Aorta (tissue), 5 donors: Measurements from ENCODE around the gene FAH. TPM values are rescaled to one million over a fixed set of nuclear protein-coding genes. Genes with fewer than 3 reads are reported as not detected.

Experiments used
- ATAC-seq: fragments of 200-7000 bp; cut with Tn5 transposase; one replicate; pipeline ENCODE4 v1.9.1; 2022; ENCODE audit warnings: moderate library complexity; ENCODE audit not compliant: low FRiP score
- DNase-seq, 2 donors: peaks; one replicate each; pipeline ENCODE4 v3.0.0-alpha.2; 2020
- H3K27ac ChIP-seq, 2 donors: one replicate each; pipeline ENCODE4 v1.5.1; 2013; ENCODE audit warnings: low read length in 2 of 2, mild to moderate bottlenecking in 2 of 2, moderate library complexity in 2 of 2, control low read depth in 1 of 2, inconsistent platforms in 1 of 2, low read depth in 1 of 2
- H3K27me3 ChIP-seq, 2 donors: one replicate each; pipeline ENCODE4 v1.6.1; 2013; ENCODE audit warnings: control low read depth in 1 of 2, low read length in 1 of 2, mild to moderate bottlenecking in 1 of 2, moderate library complexity in 1 of 2; ENCODE audit not compliant: insufficient read depth in 2 of 2, control insufficient read depth in 1 of 2
- H3K36me3 ChIP-seq, 2 donors: one replicate each; pipeline ENCODE4 v1.6.1; 2013; ENCODE audit warnings: control low read depth in 1 of 2, low read length in 1 of 2, mild to moderate bottlenecking in 1 of 2; ENCODE audit not compliant: insufficient read depth in 2 of 2, control insufficient read depth in 1 of 2
- H3K4me1 ChIP-seq, 2 donors: one replicate each; pipeline ENCODE4 v1.6.1; 2013; ENCODE audit warnings: low read length in 2 of 2, control low read depth in 1 of 2, mild to moderate bottlenecking in 1 of 2, moderate library complexity in 1 of 2; ENCODE audit not compliant: insufficient read depth in 2 of 2, control insufficient read depth in 1 of 2
- H3K4me3 ChIP-seq, 2 donors: one replicate each; pipeline ENCODE4 v1.5.1; 2013; ENCODE audit warnings: low read length in 2 of 2, control low read depth in 1 of 2, mild to moderate bottlenecking in 1 of 2
- H3K9me3 ChIP-seq: one replicate; pipeline ENCODE4 v1.6.1; 2013; ENCODE audit warnings: mild to moderate bottlenecking, low read length; ENCODE audit not compliant: control insufficient read depth
- WGBS, 2 donors: extraction: QIAGEN DNeasy Blood & Tissue Kit; methylation state at CpG; one replicate each; pipeline ENCODE4 v1.1.7; 2013; 5-methylcytosine and 5-hydroxymethylcytosine counted together
- intact Hi-C, 2 donors: fragments of 100-400 bp; cut with DNase I; formaldehyde crosslinking; loops; one replicate each; pipeline versions ENCODE4 v1.14.2 to v1.15.0; 2022
- polyA plus RNA-seq, 2 donors: library from polyadenylated mRNA; stranded (reverse); fragments of 200-250 nt; gene quantifications; one replicate each; pipeline ENCODE4 v1.2.3, GENCODE V29; 2013
- total RNA-seq, 2 donors: library from RNA; stranded (reverse); fragmentation: NEBNext Ultra II Directional; extraction: Animal tissue kit (Norgen Biotek cat#: 25700); gene quantifications; one replicate each; pipeline ENCODE4 v1.2.1, GENCODE V29; 2021
- donor health status: healthy with polysubstance abuse.
- donor health status: Bipolar disorder and iron deficiency.
- donor health status: DM: no; HTN: no; CAD: no.
- donor health status: DM: no; HTN: no; CAD: no.
- donor health status: DM: yes; HTN: yes; CAD: no.

FAH gene
- total and polyA plus RNA-seq, 4 donors = 18.2 to 137 (median 20.6) TPM

- WGBS, 2 donors = 83 to 86% methylated on average over 7 of the region's 7 CpGs
- ATAC-seq = peak; percentile 74
- peak in 1 of 2 donors; percentile 85 for DNase-seq
- Histone ChIP-seq H3K27ac (no peak overlapping the region), H3K9me3 (no peaks in the 10 kb centered on the region), H3K27me3 (no peaks in the 10 kb centered on the region), H3K4me1 (no peaks in the 10 kb centered on the region), H3K4me3 (no peak overlapping the region), H3K36me3 (peaks cover 0 to 2% of the 10 kb centered on the region in 2 donors)
- intact Hi-C loops = no loop called here
Measured at GRCh38 chr15:80160570-80161156, 7.9 kb downstream of the FAH start.

- Histone ChIP-seq H3K27me3 (no peaks in the 10 kb centered on the region), H3K36me3 (peaks cover 0 to 2% of the 10 kb centered on the region in 2 donors), H3K27ac (no peak overlapping the region), H3K4me3 (no peak overlapping the region), H3K9me3 (no peaks in the 10 kb centered on the region), H3K4me1 (no peaks in the 10 kb centered on the region)
- ATAC-seq (no peak), DNase-seq (no peak)
- intact Hi-C loops = no loop called here
- WGBS, 2 donors = 92 to 93% methylated on average over 6 of the region's 6 CpGs
Measured at GRCh38 chr15:80161468-80162016, 8.7 kb downstream of the FAH start.

DNA sequence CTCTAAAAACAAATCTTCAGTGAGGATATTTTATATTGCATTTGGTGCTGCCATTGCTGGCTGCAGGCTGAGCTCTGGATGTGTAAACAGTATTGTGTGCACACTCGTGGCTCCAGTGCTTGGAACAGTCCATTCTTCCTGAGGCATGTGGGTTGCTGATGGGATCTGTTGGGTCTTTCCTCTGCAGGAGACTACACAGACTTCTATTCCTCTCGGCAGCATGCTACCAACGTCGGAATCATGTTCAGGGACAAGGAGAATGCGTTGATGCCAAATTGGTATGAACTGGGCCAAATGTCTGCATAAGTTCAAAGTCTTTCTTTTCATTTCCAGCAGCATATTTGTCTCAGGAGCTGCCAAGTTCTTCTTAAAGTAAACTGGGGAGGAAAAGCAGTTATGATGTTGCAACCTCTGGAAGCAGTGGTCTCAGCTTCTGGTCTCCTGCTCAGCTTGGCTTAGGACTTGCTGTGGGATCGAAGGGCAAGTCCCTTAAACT is 9.3 kb downstream of the FAH start:
- ATAC-seq (peak; percentile 53), DNase-seq (no peak)
- no peak overlapping the region for H3K4me3 ChIP-seq
- no peaks in the 10 kb centered on the region for H3K27me3 ChIP-seq
- no peak overlapping the region for H3K27ac ChIP-seq
- WGBS, 2 donors = 76 to 83% methylated on average over 6 of the region's 6 CpGs
- intact Hi-C loops = no loop called here
- H3K4me1 ChIP-seq = no peaks in the 10 kb centered on the region
- H3K9me3 ChIP-seq = no peaks in the 10 kb centered on the region
- peaks cover 0 to 2% of the 10 kb centered on the region in 2 donors for H3K36me3 ChIP-seq

DNA sequence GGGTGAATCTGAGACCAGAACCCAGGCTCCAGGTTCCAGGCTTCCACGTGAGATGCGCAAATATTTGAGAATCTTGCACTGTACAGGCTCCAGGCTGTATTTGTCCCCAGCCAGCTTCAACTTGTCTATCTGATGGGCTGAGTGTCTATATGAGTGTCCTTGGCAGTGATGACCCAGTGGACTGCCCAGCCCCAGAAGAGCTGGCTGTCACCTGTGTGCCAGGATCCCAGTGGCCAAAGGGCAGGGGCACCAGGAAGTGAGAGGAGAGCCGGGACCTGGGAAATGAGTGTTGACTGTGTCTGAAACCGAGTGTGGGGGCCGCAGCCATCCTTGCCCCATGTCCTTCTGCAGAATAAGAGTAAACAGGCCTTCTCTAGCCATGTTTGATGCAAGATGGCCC is 10.4 kb downstream of the FAH start:
- intact Hi-C loops = no loop called here

GRCh38 chr15:80163897-80164296 is 11.1 kb downstream of the FAH start:
- peaks cover 0 to 4% of the 10 kb centered on the region in 2 donors for H3K36me3 ChIP-seq
- intact Hi-C loops = no loop called here
- no peak for DNase-seq
- no peak overlapping the region for H3K27ac ChIP-seq
- no peaks in the 10 kb centered on the region for H3K4me1 ChIP-seq
- WGBS, 2 donors = 99 to 100% methylated on average over 1 of the region's 1 CpG
- ATAC-seq = no peak
- H3K9me3 ChIP-seq = no peaks in the 10 kb centered on the region
- H3K4me3 ChIP-seq = no peak overlapping the region
- H3K27me3 ChIP-seq = no peaks in the 10 kb centered on the region

More for the DNA sequence above, 10.4 kb downstream of the FAH start:
- DNase-seq (no peak), ATAC-seq (no peak)
- Histone ChIP-seq H3K9me3 (no peaks in the 10 kb centered on the region), H3K36me3 (peaks cover 0 to 2% of the 10 kb centered on the region in 2 donors), H3K27me3 (no peaks in the 10 kb centered on the region), H3K27ac (no peak overlapping the region), H3K4me3 (no peak overlapping the region), H3K4me1 (no peaks in the 10 kb centered on the region)
- WGBS, 2 donors = 96 to 100% methylated on average over 5 of the region's 5 CpGs

DNA sequence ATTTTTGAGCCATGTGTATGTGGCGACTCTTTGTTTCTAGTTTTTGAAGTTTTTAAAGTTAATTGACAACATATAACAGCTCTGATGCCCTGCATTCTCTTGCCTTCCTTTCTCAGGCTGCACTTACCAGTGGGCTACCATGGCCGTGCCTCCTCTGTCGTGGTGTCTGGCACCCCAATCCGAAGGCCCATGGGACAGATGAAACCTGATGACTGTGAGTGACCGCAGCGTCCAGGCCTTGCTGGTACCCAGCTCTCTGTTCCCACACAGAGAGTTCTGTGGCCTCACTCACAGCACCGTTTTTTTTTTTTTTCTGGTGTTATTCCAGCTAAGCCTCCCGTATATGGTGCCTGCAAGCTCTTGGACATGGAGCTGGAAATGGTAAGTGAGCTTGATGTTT is 15.1 kb downstream of the FAH start:
- H3K27ac ChIP-seq = no peak overlapping the region
- H3K9me3 ChIP-seq = no peaks in the 10 kb centered on the region
- ATAC-seq (no peak), DNase-seq (no peak)
- H3K27me3 ChIP-seq = no peaks in the 10 kb centered on the region
- H3K4me3 ChIP-seq = no peak overlapping the region
- peaks cover 0 to under 1% of the 10 kb centered on the region in 2 donors for H3K4me1 ChIP-seq
- intact Hi-C loops = no loop called here
- 86 to 89% methylated on average over 8 of the region's 8 CpGs for WGBS, 2 donors
- H3K36me3 ChIP-seq = peaks cover 0 to 2% of the 10 kb centered on the region in 2 donors

DNA sequence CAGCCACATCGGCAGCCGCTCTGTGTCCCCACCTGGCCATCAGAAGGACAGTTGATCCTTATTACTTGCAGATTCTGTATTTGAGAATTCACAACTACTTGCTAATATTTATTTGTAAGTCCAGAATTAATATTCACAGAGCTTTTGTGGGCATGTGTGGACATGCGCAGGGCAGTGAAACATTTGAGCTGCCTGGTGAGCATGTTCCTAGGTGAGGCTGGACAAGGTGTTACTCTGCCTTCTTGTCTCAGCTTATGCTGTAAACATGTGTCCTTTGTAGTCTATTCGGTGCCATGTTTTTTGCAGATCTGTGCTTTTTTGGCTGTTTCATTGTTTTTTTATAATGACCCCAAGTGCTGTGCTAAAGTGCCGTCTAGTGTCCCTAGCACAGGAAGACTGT is 15.6 kb downstream of the FAH start:
- 93 to 94% methylated on average over 5 of the region's 5 CpGs for WGBS, 2 donors
- no peak overlapping the region for H3K4me3 ChIP-seq
- no peak for DNase-seq
- no peaks in the 10 kb centered on the region for H3K9me3 ChIP-seq
- no peak for ATAC-seq
- H3K36me3 ChIP-seq = peaks cover 0 to 2% of the 10 kb centered on the region in 2 donors
- peaks cover 0 to 5% of the 10 kb centered on the region in 2 donors for H3K4me1 ChIP-seq
- intact Hi-C loops = no loop called here
- H3K27me3 ChIP-seq = no peaks in the 10 kb centered on the region
- H3K27ac ChIP-seq = no peak overlapping the region

- DNase-seq (no peak), ATAC-seq (no peak)
- intact Hi-C loops = loop anchor here (10.0 kb wide), 2 partner anchors 245 to 275 kb away; partner anchors contain the start of gene MTHFS (in 1 of the 2)
- H3K36me3 ChIP-seq = peaks cover 0 to 2% of the 10 kb centered on the region in 2 donors
- H3K27ac ChIP-seq = no peak overlapping the region
- H3K9me3 ChIP-seq = no peaks in the 10 kb centered on the region
- no peaks in the 10 kb centered on the region for H3K27me3 ChIP-seq
- 95% methylated on average over 12 of the region's 12 CpGs for WGBS, 2 donors
- H3K4me3 ChIP-seq = no peak overlapping the region
- peaks cover 2 to 7% of the 10 kb centered on the region in 2 donors for H3K4me1 ChIP-seq
Measured at GRCh38 chr15:80169768-80170357, 17.1 kb downstream of the FAH start.
